ENCODE data around the gene TRIM25.
"Not testable (repeated sequence)": the region's sequence is repeated elsewhere in the genome, so short reads cannot be mapped to it uniquely, and the experiment has no call there.

Gene TRIM25

GRCh38 chr17:56913867-56914580, at the start of gene TRIM25:
TRIM25 (minus strand) TSS chr17:56914049; CDS start chr17:56913988, 61 bp downstream.
- H3K27ac ChIP-seq (ENCODE audit: low read depth, low read length) = no peak within 1 kb of the TSS; the same call in 1 of the 2 replicates
- no peaks in the 10 kb centered on the region for H3K9me3 ChIP-seq (ENCODE audit: control insufficient read depth, insufficient read depth, low read depth, low read length)
- H3K27me3 ChIP-seq (ENCODE audit: control insufficient read depth, insufficient read depth, low read length) = peaks cover 38% of the 10 kb centered on the region
- H3K36me3 ChIP-seq (ENCODE audit: control insufficient read depth, insufficient read depth, low read length) = peaks cover 4% of the 10 kb centered on the region; the same call in 1 of the 2 replicates
- H3K4me3 ChIP-seq (ENCODE audit: low read depth, low read length) = peak within 1 kb of the TSS; percentile 78
- H3K9ac ChIP-seq (ENCODE audit: low read length) = peak within 1 kb of the TSS; percentile 66
- peaks cover 19% of the 10 kb centered on the region for H3K4me1 ChIP-seq (ENCODE audit: control insufficient read depth, insufficient read depth, low read length)

- Histone ChIP-seq H3K9me3 (ENCODE audit: control insufficient read depth, insufficient read depth, low read depth, low read length) (no peaks in the 10 kb centered on the region), H3K27ac (ENCODE audit: low read depth, low read length) (peak within 1 kb of the TSS; percentile 96)
These were observed 47.0 kb upstream of the TRIM25 start, which contains the start of gene COIL for GRCh38 chr17:56960596-56961538. COIL (minus strand) TSS chr17:56961050; CDS start chr17:56961019, 31 bp downstream.

GRCh38 chr17:56956992-56957391, 43.1 kb upstream of the TRIM25 start:
- Histone ChIP-seq H3K9me3 (ENCODE audit: control insufficient read depth, insufficient read depth, low read depth, low read length) (no peaks in the 10 kb centered on the region), H3K4me3 (ENCODE audit: low read depth, low read length) (no peak overlapping the region), H3K27ac (ENCODE audit: low read depth, low read length) (no peak overlapping the region), H3K36me3 (ENCODE audit: control insufficient read depth, insufficient read depth, low read length) (0 out of 2 replicates have a peak, but pooled peaks cover 3% of the 10 kb centered on the region), H3K9ac (ENCODE audit: low read length) (no peak overlapping the region), H3K27me3 (ENCODE audit: control insufficient read depth, insufficient read depth, low read length) (no peaks in the 10 kb centered on the region), H3K4me1 (ENCODE audit: control insufficient read depth, insufficient read depth, low read length) (peaks cover 3% of the 10 kb centered on the region; the same call in 1 of the 2 replicates)

More at GRCh38 chr17:56960596-56961538, 47.0 kb upstream of the TRIM25 start, which contains the start of gene COIL:
- H3K9ac ChIP-seq (ENCODE audit: low read length) = peak within 1 kb of the TSS; percentile 96
- H3K4me1 ChIP-seq (ENCODE audit: control insufficient read depth, insufficient read depth, low read length) = peaks cover 3% of the 10 kb centered on the region; the same call in 1 of the 2 replicates
- H3K36me3 ChIP-seq (ENCODE audit: control insufficient read depth, insufficient read depth, low read length) = no peaks in the 10 kb centered on the region
- H3K27me3 ChIP-seq (ENCODE audit: control insufficient read depth, insufficient read depth, low read length) = no peaks in the 10 kb centered on the region
- H3K4me3 ChIP-seq (ENCODE audit: low read depth, low read length) = peak within 1 kb of the TSS; percentile 74

GRCh38 chr17:56949595-56949994, 35.7 kb upstream of the TRIM25 start:
- no peak overlapping the region for H3K4me3 ChIP-seq (ENCODE audit: low read depth, low read length)
- H3K9me3 ChIP-seq (ENCODE audit: control insufficient read depth, insufficient read depth, low read depth, low read length) = no peaks in the 10 kb centered on the region
- no peak overlapping the region for H3K27ac ChIP-seq (ENCODE audit: low read depth, low read length)
- no peaks in the 10 kb centered on the region for H3K27me3 ChIP-seq (ENCODE audit: control insufficient read depth, insufficient read depth, low read length)
- peaks cover 52% of the 10 kb centered on the region for H3K36me3 ChIP-seq (ENCODE audit: control insufficient read depth, insufficient read depth, low read length)
- H3K4me1 ChIP-seq (ENCODE audit: control insufficient read depth, insufficient read depth, low read length) = no peaks in the 10 kb centered on the region
- H3K9ac ChIP-seq (ENCODE audit: low read length) = no peak overlapping the region

- H3K9ac ChIP-seq (ENCODE audit: low read length) = no peak overlapping the region
- no peaks in the 10 kb centered on the region for H3K9me3 ChIP-seq (ENCODE audit: control insufficient read depth, insufficient read depth, low read depth, low read length)
- no peaks in the 10 kb centered on the region for H3K4me1 ChIP-seq (ENCODE audit: control insufficient read depth, insufficient read depth, low read length)
- no peak overlapping the region for H3K27ac ChIP-seq (ENCODE audit: low read depth, low read length)
- no peaks in the 10 kb centered on the region for H3K27me3 ChIP-seq (ENCODE audit: control insufficient read depth, insufficient read depth, low read length)
- H3K36me3 ChIP-seq (ENCODE audit: control insufficient read depth, insufficient read depth, low read length) = peaks cover 62% of the 10 kb centered on the region
- no peak overlapping the region for H3K4me3 ChIP-seq (ENCODE audit: low read depth, low read length)
These were observed 34.6 kb upstream of the TRIM25 start for GRCh38 chr17:56948491-56948890.

- H3K36me3 ChIP-seq (ENCODE audit: control insufficient read depth, insufficient read depth, low read length) = peaks cover 62% of the 10 kb centered on the region
- no peak overlapping the region for H3K27ac ChIP-seq (ENCODE audit: low read depth, low read length)
- no peaks in the 10 kb centered on the region for H3K4me1 ChIP-seq (ENCODE audit: control insufficient read depth, insufficient read depth, low read length)
- no peak overlapping the region for H3K9ac ChIP-seq (ENCODE audit: low read length)
- H3K4me3 ChIP-seq (ENCODE audit: low read depth, low read length) = no peak overlapping the region
- H3K27me3 ChIP-seq (ENCODE audit: control insufficient read depth, insufficient read depth, low read length) = no peaks in the 10 kb centered on the region
- no peaks in the 10 kb centered on the region for H3K9me3 ChIP-seq (ENCODE audit: control insufficient read depth, insufficient read depth, low read depth, low read length)
These were observed 33.9 kb upstream of the TRIM25 start for GRCh38 chr17:56947741-56948140.

- Histone ChIP-seq H3K27ac (ENCODE audit: low read depth, low read length) (no peak overlapping the region), H3K4me3 (ENCODE audit: low read depth, low read length) (no peak overlapping the region), H3K9me3 (ENCODE audit: control insufficient read depth, insufficient read depth, low read depth, low read length) (no peaks in the 10 kb centered on the region), H3K36me3 (ENCODE audit: control insufficient read depth, insufficient read depth, low read length) (peaks cover 76% of the 10 kb centered on the region), H3K4me1 (ENCODE audit: control insufficient read depth, insufficient read depth, low read length) (no peaks in the 10 kb centered on the region), H3K27me3 (ENCODE audit: control insufficient read depth, insufficient read depth, low read length) (no peaks in the 10 kb centered on the region), H3K9ac (ENCODE audit: low read length) (no peak overlapping the region)
These were observed 32.2 kb upstream of the TRIM25 start for GRCh38 chr17:56945938-56946505.

- Histone ChIP-seq H3K9ac (ENCODE audit: low read length) (no peak overlapping the region), H3K4me3 (ENCODE audit: low read depth, low read length) (no peak overlapping the region), H3K27me3 (ENCODE audit: control insufficient read depth, insufficient read depth, low read length) (no peaks in the 10 kb centered on the region), H3K9me3 (ENCODE audit: control insufficient read depth, insufficient read depth, low read depth, low read length) (no peaks in the 10 kb centered on the region), H3K36me3 (ENCODE audit: control insufficient read depth, insufficient read depth, low read length) (peaks cover 60% of the 10 kb centered on the region), H3K27ac (ENCODE audit: low read depth, low read length) (no peak overlapping the region), H3K4me1 (ENCODE audit: control insufficient read depth, insufficient read depth, low read length) (no peaks in the 10 kb centered on the region)
These were observed 29.8 kb upstream of the TRIM25 start for GRCh38 chr17:56943505-56944125.

- Histone ChIP-seq H3K36me3 (ENCODE audit: control insufficient read depth, insufficient read depth, low read length) (peaks cover 56% of the 10 kb centered on the region), H3K4me1 (ENCODE audit: control insufficient read depth, insufficient read depth, low read length) (no peaks in the 10 kb centered on the region), H3K9ac (ENCODE audit: low read length) (no peak overlapping the region), H3K9me3 (ENCODE audit: control insufficient read depth, insufficient read depth, low read depth, low read length) (no peaks in the 10 kb centered on the region), H3K27ac (ENCODE audit: low read depth, low read length) (no peak overlapping the region), H3K4me3 (ENCODE audit: low read depth, low read length) (no peak overlapping the region), H3K27me3 (ENCODE audit: control insufficient read depth, insufficient read depth, low read length) (no peaks in the 10 kb centered on the region)
These were observed 26.1 kb upstream of the TRIM25 start for GRCh38 chr17:56939869-56940484.

GRCh38 chr17:56938206-56938605, 24.4 kb upstream of the TRIM25 start:
- not testable (repeated sequence) for H3K9ac ChIP-seq (ENCODE audit: low read length); H3K27ac ChIP-seq (ENCODE audit: low read depth, low read length); H3K4me3 ChIP-seq (ENCODE audit: low read depth, low read length); H3K9me3 ChIP-seq (ENCODE audit: control insufficient read depth, insufficient read depth, low read depth, low read length); H3K4me1 ChIP-seq (ENCODE audit: control insufficient read depth, insufficient read depth, low read length); H3K27me3 ChIP-seq (ENCODE audit: control insufficient read depth, insufficient read depth, low read length)
- peaks cover 50% of the 10 kb centered on the region for H3K36me3 ChIP-seq (ENCODE audit: control insufficient read depth, insufficient read depth, low read length)

All from HUES6 (cell line).